Measurements from ENCODE around the gene IFFO2. TPM values are rescaled to one million over a fixed set of nuclear protein-coding genes. Genes with fewer than 3 reads are reported as not detected.
A peak's percentile ranks its signal among the peaks of the same experiment; 100 is the strongest.

Gene IFFO2
- total RNA-seq: 4.2 TPM
- polyA plus RNA-seq (ENCODE audit: insufficient read depth in 1 of 8, insufficient read length in 8 of 8, low replicate concordance in 1 of 8): 1 to 10 TPM; 5.4 to 7.6 (median 6.7) TPM
- long read RNA-seq, donor 1, full-length matches to known transcripts: 1 of 1 reads
- long read RNA-seq, donor 1, partial matches to known transcripts: 0 of 1 reads
- long read RNA-seq, donor 1, other reads (novel, unspliced or antisense): 0 of 1 reads
- long read RNA-seq, donor 2, full-length matches to known transcripts: 1 of 1 reads
- long read RNA-seq, donor 2, partial matches to known transcripts: 0 of 1 reads
- long read RNA-seq, donor 2, other reads (novel, unspliced or antisense): 0 of 1 reads
- long read RNA-seq, donor 3: 0 reads
- long read RNA-seq, donor 4, full-length matches to known transcripts: 1 of 1 reads
- long read RNA-seq, donor 4, partial matches to known transcripts: 0 of 1 reads
- long read RNA-seq, donor 4, other reads (novel, unspliced or antisense): 0 of 1 reads
- long read RNA-seq, donor 5, full-length matches to known transcripts: 1 of 1 reads
- long read RNA-seq, donor 5, partial matches to known transcripts: 0 of 1 reads
- long read RNA-seq, donor 5, other reads (novel, unspliced or antisense): 0 of 1 reads
- long read RNA-seq, donor 6: 0 reads
- long read RNA-seq, donor 7: 0 reads
- long read RNA-seq, donor 8: 0 reads
- long read RNA-seq, donor 9: 0 reads
- long read RNA-seq, donor 10: 0 reads
- long read RNA-seq, donor 11: 0 reads

GRCh38 chr1:18956193-18957135 lies at the start of gene IFFO2:
IFFO2 (minus strand) TSS chr1:18956676; CDS start chr1:18956332, 344 bp downstream.
- under 1% methylated on average over 115 of the region's 119 CpGs for WGBS (ENCODE audit: insufficient coverage)
- DNase-seq: peak; percentile 97
- Histone ChIP-seq H3K4me3 (ENCODE audit: low read length) (peak within 1 kb of the TSS; percentile 74), H3K4me1 (ENCODE audit: control insufficient read depth, insufficient read depth, low read length) (peaks cover 32% of the 10 kb centered on the region), H3K27me3 (ENCODE audit: control insufficient read depth, insufficient read depth, low read length) (peaks cover 14% of the 10 kb centered on the region), H3K36me3 (ENCODE audit: control insufficient read depth, insufficient read depth, low read length) (peaks cover 5% of the 10 kb centered on the region), H3K27ac (ENCODE audit: low read length) (peak within 1 kb of the TSS; percentile 62), H3K9me3 (replicated peaks; ENCODE audit: control insufficient read depth, low read depth, low read length) (no peaks in the 10 kb centered on the region)

DNA sequence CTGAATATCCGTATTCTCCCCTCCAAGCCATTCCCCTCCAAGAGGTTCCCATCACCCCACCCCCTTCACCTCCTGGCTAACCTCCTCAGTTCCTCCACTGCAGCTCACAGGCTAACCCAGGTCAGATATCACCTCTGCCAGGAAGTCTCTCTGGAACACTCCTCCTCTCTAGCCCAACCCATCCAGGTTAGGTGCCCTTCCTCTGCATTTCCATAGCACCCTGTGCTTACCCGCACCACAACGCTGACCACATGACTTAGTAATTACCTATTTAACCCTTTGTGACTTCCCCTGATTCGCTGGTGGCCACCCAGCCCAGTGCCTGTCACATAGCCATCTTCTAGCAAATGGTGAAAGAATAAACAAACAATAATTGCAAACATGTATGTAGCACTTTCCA lies 49.5 kb upstream of the IFFO2 start:
- Histone ChIP-seq H3K36me3 (ENCODE audit: control insufficient read depth, insufficient read depth, low read length) (no peaks in the 10 kb centered on the region), H3K27me3 (ENCODE audit: control insufficient read depth, insufficient read depth, low read length) (peaks cover 16% of the 10 kb centered on the region), H3K4me1 (ENCODE audit: control insufficient read depth, insufficient read depth, low read length) (peaks cover 2% of the 10 kb centered on the region), H3K27ac (ENCODE audit: low read length) (no peak overlapping the region), H3K4me3 (ENCODE audit: low read length) (no peak overlapping the region), H3K9me3 (replicated peaks; ENCODE audit: control insufficient read depth, low read depth, low read length) (no peaks in the 10 kb centered on the region)
- WGBS (ENCODE audit: insufficient coverage): 28% methylated on average over 3 of the region's 4 CpGs
- DNase-seq: no peak

DNA sequence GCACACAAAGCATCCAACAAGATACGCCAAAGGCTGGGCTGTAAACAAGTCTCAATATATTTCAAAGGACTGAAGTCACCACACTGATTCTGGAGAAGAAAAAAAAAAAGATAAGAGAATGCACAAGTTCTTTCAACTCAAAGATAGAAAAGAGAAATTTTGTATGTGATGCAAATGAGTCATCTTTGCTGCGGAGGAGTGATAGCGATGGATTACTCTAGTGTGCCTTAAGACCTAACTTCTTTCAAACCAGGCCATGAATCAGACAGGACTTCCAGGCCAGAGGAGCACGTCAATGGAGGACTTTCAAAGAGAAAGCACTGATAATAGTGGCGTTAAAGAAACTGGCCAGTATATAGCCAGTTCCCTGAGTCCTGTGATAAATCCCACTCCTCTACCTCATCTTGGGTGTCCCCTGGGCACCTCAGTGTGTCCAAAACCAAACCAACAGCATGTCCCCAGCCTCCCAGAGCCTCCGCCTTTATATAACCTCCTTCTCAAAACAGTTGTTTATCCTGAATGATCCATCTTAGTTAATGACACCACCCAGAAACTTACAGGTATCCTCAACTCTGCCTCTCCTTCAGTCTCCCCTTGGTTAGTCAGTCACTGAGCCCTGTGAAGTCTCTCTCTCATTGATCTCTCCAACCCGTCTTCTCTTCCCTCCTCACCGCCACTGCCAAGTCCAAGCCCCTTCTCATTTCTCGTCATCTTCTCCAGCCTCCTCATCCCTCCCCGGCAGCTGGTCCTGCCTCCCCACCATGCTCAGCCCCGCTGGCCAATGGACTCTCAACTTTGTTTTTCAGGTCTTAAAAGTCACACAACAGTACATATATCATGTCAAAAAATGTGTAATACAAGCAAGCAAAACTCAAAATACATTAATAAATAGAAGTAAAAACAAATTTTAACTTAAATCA lies 47.2 kb upstream of the IFFO2 start:
- Histone ChIP-seq H3K27ac (ENCODE audit: low read length) (no peak overlapping the region), H3K4me1 (ENCODE audit: control insufficient read depth, insufficient read depth, low read length) (no peaks in the 10 kb centered on the region), H3K4me3 (ENCODE audit: low read length) (no peak overlapping the region), H3K27me3 (ENCODE audit: control insufficient read depth, insufficient read depth, low read length) (peaks cover 12% of the 10 kb centered on the region), H3K9me3 (replicated peaks; ENCODE audit: control insufficient read depth, low read depth, low read length) (no peaks in the 10 kb centered on the region), H3K36me3 (ENCODE audit: control insufficient read depth, insufficient read depth, low read length) (no peaks in the 10 kb centered on the region)
- no peak for DNase-seq
- 81% methylated on average over 9 of the region's 11 CpGs for WGBS (ENCODE audit: insufficient coverage)

DNA sequence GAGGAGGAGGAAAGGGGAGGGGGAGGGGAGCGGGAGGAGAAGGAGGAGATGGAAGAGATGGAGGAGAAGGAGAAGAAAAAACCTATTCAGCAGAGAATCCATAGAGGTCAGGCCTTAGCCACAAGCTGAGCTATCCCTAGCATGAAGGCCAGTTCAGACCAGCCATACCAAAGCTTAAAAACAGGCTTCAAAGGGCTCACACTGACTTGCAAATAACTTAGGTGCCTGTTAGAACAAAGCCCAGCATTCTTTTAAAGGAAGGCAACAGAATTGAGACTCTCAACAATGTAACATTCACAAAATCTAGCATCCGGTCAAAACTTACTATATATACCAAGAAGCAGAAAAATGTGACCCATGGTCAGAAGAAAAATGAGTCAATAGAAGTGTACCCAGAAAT lies 43.6 kb upstream of the IFFO2 start:
- DNase-seq: no peak
- Histone ChIP-seq H3K4me1 (ENCODE audit: control insufficient read depth, insufficient read depth, low read length) (no peaks in the 10 kb centered on the region), H3K27me3 (ENCODE audit: control insufficient read depth, insufficient read depth, low read length) (peaks cover 6% of the 10 kb centered on the region), H3K9me3 (replicated peaks; ENCODE audit: control insufficient read depth, low read depth, low read length) (no peaks in the 10 kb centered on the region), H3K27ac (ENCODE audit: low read length) (no peak overlapping the region), H3K36me3 (ENCODE audit: control insufficient read depth, insufficient read depth, low read length) (no peaks in the 10 kb centered on the region), H3K4me3 (ENCODE audit: low read length) (no peak overlapping the region)
- no CpG with 5 or more reads among the region's 2 CpGs for WGBS (ENCODE audit: insufficient coverage)

GRCh38 chr1:18999359-18999758 lies 42.9 kb upstream of the IFFO2 start:
- Histone ChIP-seq H3K27me3 (ENCODE audit: control insufficient read depth, insufficient read depth, low read length) (peaks cover 4% of the 10 kb centered on the region), H3K27ac (ENCODE audit: low read length) (no peak overlapping the region), H3K36me3 (ENCODE audit: control insufficient read depth, insufficient read depth, low read length) (no peaks in the 10 kb centered on the region), H3K4me1 (ENCODE audit: control insufficient read depth, insufficient read depth, low read length) (no peaks in the 10 kb centered on the region), H3K9me3 (replicated peaks; ENCODE audit: control insufficient read depth, low read depth, low read length) (no peaks in the 10 kb centered on the region), H3K4me3 (ENCODE audit: low read length) (no peak overlapping the region)
- DNase-seq: peak; percentile 86
- WGBS (ENCODE audit: insufficient coverage): 33% methylated on average over 1 of the region's 2 CpGs

DNA sequence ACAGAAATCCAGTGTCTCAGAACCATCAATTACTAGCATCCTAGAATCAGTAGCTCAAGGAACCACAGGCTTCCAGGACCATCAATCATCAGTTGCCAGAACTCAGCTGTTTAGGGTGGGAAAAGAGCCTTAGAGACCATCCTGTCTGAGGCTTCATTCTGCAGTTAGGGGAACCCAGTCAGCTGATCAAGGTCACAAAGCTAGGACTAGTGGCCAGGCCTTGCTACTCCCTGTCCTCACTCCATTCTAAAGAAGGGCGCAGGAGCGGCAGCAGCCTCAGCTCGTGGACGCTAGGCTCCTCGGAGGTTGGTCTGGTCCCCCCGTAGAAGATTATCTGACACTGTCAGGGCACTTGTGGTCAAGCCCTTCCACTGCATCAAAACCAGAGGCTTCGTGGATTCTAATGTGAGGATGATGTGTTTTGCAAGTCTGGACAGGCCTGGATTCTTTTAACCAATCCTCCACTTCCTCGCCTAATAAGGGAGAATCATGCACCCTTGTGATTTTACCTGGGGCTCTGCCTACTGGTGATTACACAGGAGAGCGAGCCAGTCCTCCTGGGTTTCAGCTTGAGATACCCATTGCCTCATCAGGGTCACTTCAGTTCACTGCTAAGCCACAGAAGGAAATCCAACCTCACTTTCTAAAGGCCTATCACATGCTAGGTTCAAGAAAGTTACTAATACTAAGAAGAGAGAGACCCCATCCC lies 41.7 kb upstream of the IFFO2 start:
- WGBS (ENCODE audit: insufficient coverage): 86% methylated on average over 8 of the region's 9 CpGs
- no peaks in the 10 kb centered on the region for H3K9me3 ChIP-seq (replicated peaks; ENCODE audit: control insufficient read depth, low read depth, low read length)
- H3K36me3 ChIP-seq (ENCODE audit: control insufficient read depth, insufficient read depth, low read length): no peaks in the 10 kb centered on the region
- no peaks in the 10 kb centered on the region for H3K4me1 ChIP-seq (ENCODE audit: control insufficient read depth, insufficient read depth, low read length)
- no peak for DNase-seq
- H3K27ac ChIP-seq (ENCODE audit: low read length): no peak overlapping the region
- H3K27me3 ChIP-seq (ENCODE audit: control insufficient read depth, insufficient read depth, low read length): no peaks in the 10 kb centered on the region
- H3K4me3 ChIP-seq (ENCODE audit: low read length): no peak overlapping the region

DNA sequence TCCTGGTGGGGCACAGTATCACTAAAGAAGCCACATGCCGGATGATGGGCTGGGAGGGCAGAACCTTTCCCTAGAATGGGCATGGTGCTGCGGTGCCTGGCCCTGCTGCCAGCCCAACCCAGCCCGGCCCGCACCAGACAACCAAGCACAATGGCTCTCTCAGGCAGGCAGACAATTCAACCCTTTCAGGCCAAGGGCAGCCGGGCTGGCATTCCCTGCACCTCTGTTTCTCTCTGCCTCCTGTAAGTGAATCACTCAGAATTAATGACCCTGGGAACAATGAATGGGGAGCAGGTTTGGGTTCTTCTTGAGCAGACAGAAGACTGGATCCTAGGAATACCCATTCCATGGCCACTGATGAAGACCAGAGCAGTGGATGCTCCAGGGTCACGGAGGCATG lies 41.0 kb upstream of the IFFO2 start:
- H3K27ac ChIP-seq (ENCODE audit: low read length): no peak overlapping the region
- no peaks in the 10 kb centered on the region for H3K27me3 ChIP-seq (ENCODE audit: control insufficient read depth, insufficient read depth, low read length)
- WGBS (ENCODE audit: insufficient coverage): 90% methylated on average over 5 of the region's 6 CpGs
- H3K4me3 ChIP-seq (ENCODE audit: low read length): no peak overlapping the region
- no peaks in the 10 kb centered on the region for H3K4me1 ChIP-seq (ENCODE audit: control insufficient read depth, insufficient read depth, low read length)
- no peak for DNase-seq
- H3K36me3 ChIP-seq (ENCODE audit: control insufficient read depth, insufficient read depth, low read length): no peaks in the 10 kb centered on the region
- no peaks in the 10 kb centered on the region for H3K9me3 ChIP-seq (replicated peaks; ENCODE audit: control insufficient read depth, low read depth, low read length)

DNA sequence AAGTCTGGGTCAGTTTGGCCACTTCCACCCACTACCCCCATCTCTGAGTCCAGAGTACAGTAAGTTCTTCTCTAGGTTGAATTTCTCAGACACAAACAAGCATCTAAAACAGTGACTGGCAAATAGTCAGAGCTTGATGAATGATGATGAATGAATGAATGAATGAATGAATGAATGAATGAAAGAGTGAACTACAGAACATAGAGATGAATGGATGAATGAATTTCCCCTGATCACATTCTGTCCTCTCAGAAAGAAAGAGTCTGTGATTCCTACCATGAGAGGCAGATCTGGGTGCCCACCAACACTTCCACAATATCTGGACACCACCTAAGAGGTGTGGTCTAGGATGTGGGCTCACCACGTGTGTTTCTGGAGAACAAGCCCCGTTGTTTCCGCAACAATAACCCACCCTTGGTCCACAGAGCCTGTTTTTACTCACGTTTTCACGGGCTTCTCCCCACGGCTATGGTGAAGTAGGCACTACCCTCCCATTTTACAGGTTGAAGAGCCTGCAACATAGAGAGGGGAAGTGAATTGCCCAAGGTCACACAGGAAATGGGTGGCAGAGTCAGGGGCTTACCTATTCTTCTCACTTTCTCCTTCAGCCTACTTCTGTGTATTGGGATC lies 40.2 kb upstream of the IFFO2 start:
- no CpG with 5 or more reads among the region's 6 CpGs for WGBS (ENCODE audit: insufficient coverage)
- H3K27me3 ChIP-seq (ENCODE audit: control insufficient read depth, insufficient read depth, low read length): no peaks in the 10 kb centered on the region
- H3K9me3 ChIP-seq (replicated peaks; ENCODE audit: control insufficient read depth, low read depth, low read length): no peaks in the 10 kb centered on the region
- no peak overlapping the region for H3K27ac ChIP-seq (ENCODE audit: low read length)
- no peaks in the 10 kb centered on the region for H3K4me1 ChIP-seq (ENCODE audit: control insufficient read depth, insufficient read depth, low read length)
- H3K4me3 ChIP-seq (ENCODE audit: low read length): no peak overlapping the region
- no peak for DNase-seq
- no peaks in the 10 kb centered on the region for H3K36me3 ChIP-seq (ENCODE audit: control insufficient read depth, insufficient read depth, low read length)
